ENCODE data around the gene MNDA. TPM values are rescaled to one million over a fixed set of nuclear protein-coding genes. Genes with fewer than 3 reads are reported as not detected.

MNDA gene
- total RNA-seq, 1 experiment from 2014 or later: not detected

DNA sequence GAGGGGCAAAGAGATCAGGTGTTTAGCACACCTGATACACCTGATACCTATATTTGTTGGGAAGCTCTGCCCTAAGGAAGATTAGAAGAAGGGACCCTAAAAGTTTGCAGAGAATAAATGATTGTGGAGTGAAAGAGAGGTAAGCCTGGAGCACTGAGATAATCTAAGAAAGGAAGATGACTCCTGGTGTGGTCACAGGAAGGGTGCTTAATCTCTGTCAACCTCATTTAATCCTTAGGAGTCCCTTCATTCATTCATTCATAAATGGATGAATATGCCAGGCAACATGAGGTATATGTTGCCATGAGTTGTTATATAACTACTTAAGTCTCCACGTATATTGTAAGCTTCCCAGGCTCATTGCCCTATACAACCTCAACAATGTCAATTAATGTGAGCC is 16.2 kb upstream of the MNDA start:
- no peaks in the 10 kb centered on the region for H3K79me2 ChIP-seq (ENCODE audit: insufficient read depth, low read length)
- no peak overlapping the region for H3K27ac Mint-ChIP-seq
- H2BK20ac ChIP-seq (ENCODE audit: low read depth, low read length, poor library complexity, severe bottlenecking): no peak overlapping the region
- H2AK5ac ChIP-seq (ENCODE audit: insufficient read length, low read length): no peak overlapping the region
- no peaks in the 10 kb centered on the region for H3K36me3 Mint-ChIP-seq (ENCODE audit: insufficient read depth in 1 of 3, low read depth in 3 of 3)
- no peak overlapping the region for H3K4me2 ChIP-seq (ENCODE audit: insufficient read depth, insufficient read length, low read length)
- no peak overlapping the region for H2BK120ac ChIP-seq (ENCODE audit: low read depth, low read length, poor library complexity, severe bottlenecking)
- no peak overlapping the region for H4K91ac ChIP-seq (ENCODE audit: insufficient read length, low read depth, low read length)
- H3K56ac ChIP-seq (ENCODE audit: insufficient read length, low read depth, low read length): no peak overlapping the region
- no peaks in the 10 kb centered on the region for H3K27me3 Mint-ChIP-seq (ENCODE audit: low read depth)
- no peaks in the 10 kb centered on the region for H3K27me3 ChIP-seq (ENCODE audit: insufficient read depth, low read length)
- no peak overlapping the region for H3K18ac ChIP-seq (ENCODE audit: insufficient read length, low read depth, low read length)
- H3K23ac ChIP-seq (ENCODE audit: insufficient read length, low read depth, low read length): no peak overlapping the region
- H3K79me1 ChIP-seq (ENCODE audit: insufficient read depth, low read depth, low read length, poor library complexity, severe bottlenecking): no peaks in the 10 kb centered on the region
- H3K4me1 ChIP-seq (ENCODE audit: insufficient read depth, low read length): no peaks in the 10 kb centered on the region
- H3K9me3 ChIP-seq (ENCODE audit: control insufficient read depth, low read depth, low read length): no peaks in the 10 kb centered on the region
- peaks cover 0 to 2% of the 10 kb centered on the region in 2 experiments; a peak in 1 of 5 replicates for H3K9me3 Mint-ChIP-seq
- no peak overlapping the region for H2BK12ac ChIP-seq (ENCODE audit: insufficient read length, low read depth, low read length)
- H3K14ac ChIP-seq (ENCODE audit: insufficient read depth, low read length): no peak overlapping the region
- H3T11ph ChIP-seq (ENCODE audit: low read length): no peak overlapping the region
- WGBS (ENCODE audit: extremely low coverage, insufficient read length, low lambda C conversion rate): no CpG with 5 or more reads among the region's 1 CpG
- no peak overlapping the region for H4K8ac ChIP-seq (replicated peaks; ENCODE audit: insufficient read length, low read depth, low read length)
- no peaks in the 10 kb centered on the region for H3K23me2 ChIP-seq (ENCODE audit: insufficient read length, low read depth, low read length, poor library complexity, severe bottlenecking)
- H4K20me1 ChIP-seq (ENCODE audit: control insufficient read depth, insufficient read depth, insufficient read length): no peaks in the 10 kb centered on the region
- no peak overlapping the region for H4K5ac ChIP-seq (ENCODE audit: insufficient read length, low read depth, low read length)
- H2AFZ ChIP-seq (ENCODE audit: low read length): no peak overlapping the region
- H2BK5ac ChIP-seq (ENCODE audit: insufficient read length, low read length): no peak overlapping the region
- no peak overlapping the region for H3K4me3 Mint-ChIP-seq
- H3K9ac ChIP-seq (ENCODE audit: extremely low read depth, insufficient read length, low read length): no peak overlapping the region
- no peaks in the 10 kb centered on the region for H3K4me1 Mint-ChIP-seq
- H2BK15ac ChIP-seq (ENCODE audit: low read depth, low read length): no peak overlapping the region
- H3K4ac ChIP-seq (ENCODE audit: low read depth, low read length): no peak overlapping the region
- H3K27ac ChIP-seq (ENCODE audit: insufficient read length, low read depth, low read length): no peak overlapping the region
- no peak for DNase-seq
- TF ChIP-seq, protein P1, sequence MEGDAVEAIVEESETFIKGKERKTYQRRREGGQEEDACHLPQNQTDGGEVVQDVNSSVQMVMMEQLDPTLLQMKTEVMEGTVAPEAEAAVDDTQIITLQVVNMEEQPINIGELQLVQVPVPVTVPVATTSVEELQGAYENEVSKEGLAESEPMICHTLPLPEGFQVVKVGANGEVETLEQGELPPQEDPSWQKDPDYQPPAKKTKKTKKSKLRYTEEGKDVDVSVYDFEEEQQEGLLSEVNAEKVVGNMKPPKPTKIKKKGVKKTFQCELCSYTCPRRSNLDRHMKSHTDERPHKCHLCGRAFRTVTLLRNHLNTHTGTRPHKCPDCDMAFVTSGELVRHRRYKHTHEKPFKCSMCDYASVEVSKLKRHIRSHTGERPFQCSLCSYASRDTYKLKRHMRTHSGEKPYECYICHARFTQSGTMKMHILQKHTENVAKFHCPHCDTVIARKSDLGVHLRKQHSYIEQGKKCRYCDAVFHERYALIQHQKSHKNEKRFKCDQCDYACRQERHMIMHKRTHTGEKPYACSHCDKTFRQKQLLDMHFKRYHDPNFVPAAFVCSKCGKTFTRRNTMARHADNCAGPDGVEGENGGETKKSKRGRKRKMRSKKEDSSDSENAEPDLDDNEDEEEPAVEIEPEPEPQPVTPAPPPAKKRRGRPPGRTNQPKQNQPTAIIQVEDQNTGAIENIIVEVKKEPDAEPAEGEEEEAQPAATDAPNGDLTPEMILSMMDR (conservative IDR thresholded peaks at IDR 0.05): no peak

All from H9 (cell line).